GM12891 (cell line): ENCODE measurements around the gene IL1RAPL1.

ENCODE experiments used
- PAX5 ChIP-seq: IDR thresholded peaks from 2 replicates; pipeline ENCODE4 v1.6.1; 2011; ENCODE audit warnings: low read length, moderate library complexity, mild to moderate bottlenecking; ENCODE audit not compliant: insufficient read depth, severe bottlenecking
- POLR2A ChIP-seq: IDR thresholded peaks from 2 replicates; pipeline ENCODE4 v1.6.1; 2011; ENCODE audit warnings: low read depth, low read length, control low read depth
- POLR2AphosphoS5 ChIP-seq: IDR thresholded peaks from 2 replicates; pipeline ENCODE4 v1.6.1; 2011; ENCODE audit warnings: low read depth, low read length, control low read depth
- SPI1 ChIP-seq: IDR thresholded peaks from 2 replicates; pipeline ENCODE4 v1.6.1; 2011; ENCODE audit warnings: low read depth, low read length, control low read depth
- TAF1 ChIP-seq: IDR thresholded peaks from 2 replicates; pipeline ENCODE4 v1.6.1; 2011; ENCODE audit warnings: low read depth, low read length, control low read depth

DNA sequence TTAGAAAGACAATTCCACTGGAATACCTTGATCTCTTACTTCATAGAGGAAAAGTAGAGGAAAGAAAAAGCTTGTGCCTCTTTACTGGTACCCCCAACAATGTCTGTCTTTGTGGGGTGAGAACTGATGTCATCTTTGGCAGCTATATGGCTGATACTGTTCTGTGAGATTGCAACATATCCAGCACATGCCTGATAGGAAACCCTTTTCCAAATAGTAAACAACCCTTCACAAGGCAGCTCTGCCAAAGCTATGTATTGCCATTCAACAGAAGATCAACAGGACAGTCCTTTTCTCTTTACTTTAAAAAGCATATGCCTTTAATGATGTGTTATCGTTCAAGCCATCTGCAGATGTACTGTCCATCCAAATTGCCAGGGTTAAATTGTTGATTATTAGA is 105.9 kb downstream of the IL1RAPL1 start:
- TF ChIP-seq POLR2AphosphoS5, result no peak
- TF ChIP-seq TAF1, result no peak
- no peak for TF ChIP-seq POLR2A
- TF ChIP-seq PAX5, result no peak
- TF ChIP-seq SPI1, result no peak
